Measurements from ENCODE around the gene DENND5B. TPM values are rescaled to one million over a fixed set of nuclear protein-coding genes. Genes with fewer than 3 reads are reported as not detected.

The DENND5B gene
- polyA plus RNA-seq, 2 of the 4 experiments (the other 2 are of a cell fraction): 15.5 to 55.2 TPM

DNA sequence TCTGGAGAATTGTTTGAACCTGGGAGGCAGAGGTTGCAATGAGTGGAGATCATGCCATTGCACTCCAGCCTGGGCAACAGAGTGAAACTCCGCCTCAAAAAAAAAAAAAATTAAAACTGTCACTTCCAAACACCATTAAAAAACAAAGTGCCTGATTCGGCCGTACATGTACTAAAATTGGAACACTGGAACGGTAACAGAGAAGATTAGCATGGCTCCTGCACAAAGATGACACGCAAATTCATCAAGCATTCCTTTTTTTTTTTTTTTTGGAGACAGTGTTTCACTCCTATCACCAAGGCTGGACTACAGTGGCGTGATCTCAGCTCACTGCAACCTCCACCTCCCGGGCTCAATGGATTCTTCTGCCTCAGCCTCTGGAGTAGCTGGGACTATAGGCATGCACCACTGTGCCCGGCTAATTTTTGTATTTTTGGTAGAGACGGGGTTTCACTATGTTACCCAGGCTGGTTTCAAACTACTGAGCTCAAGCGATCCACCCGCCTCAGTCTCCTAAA, 224.8 kb downstream of the DENND5B start:
- CTCF ChIA-PET: no interaction called here
- no peak for ATAC-seq
- no peak for DNase-seq (ENCODE audit: low read depth in 1 of 2, low spot score in 1 of 2)
- Histone ChIP-seq H3K4me3 (no peak overlapping the region), H3K9me3 (no peaks in the 10 kb centered on the region), H3K4me2 (no peak overlapping the region), H3K27ac (no peak overlapping the region), H3K4me1 (peaks cover 19% of the 10 kb centered on the region)
- FAIRE-seq: no peak
- TF ChIP-seq, protein P1, sequence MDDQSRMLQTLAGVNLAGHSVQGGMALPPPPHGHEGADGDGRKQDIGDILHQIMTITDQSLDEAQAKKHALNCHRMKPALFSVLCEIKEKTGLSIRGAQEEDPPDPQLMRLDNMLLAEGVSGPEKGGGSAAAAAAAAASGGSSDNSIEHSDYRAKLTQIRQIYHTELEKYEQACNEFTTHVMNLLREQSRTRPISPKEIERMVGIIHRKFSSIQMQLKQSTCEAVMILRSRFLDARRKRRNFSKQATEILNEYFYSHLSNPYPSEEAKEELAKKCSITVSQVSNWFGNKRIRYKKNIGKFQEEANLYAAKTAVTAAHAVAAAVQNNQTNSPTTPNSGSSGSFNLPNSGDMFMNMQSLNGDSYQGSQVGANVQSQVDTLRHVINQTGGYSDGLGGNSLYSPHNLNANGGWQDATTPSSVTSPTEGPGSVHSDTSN (IDR thresholded peaks at IDR 0.05): no peak
- TF ChIP-seq, protein P2, sequence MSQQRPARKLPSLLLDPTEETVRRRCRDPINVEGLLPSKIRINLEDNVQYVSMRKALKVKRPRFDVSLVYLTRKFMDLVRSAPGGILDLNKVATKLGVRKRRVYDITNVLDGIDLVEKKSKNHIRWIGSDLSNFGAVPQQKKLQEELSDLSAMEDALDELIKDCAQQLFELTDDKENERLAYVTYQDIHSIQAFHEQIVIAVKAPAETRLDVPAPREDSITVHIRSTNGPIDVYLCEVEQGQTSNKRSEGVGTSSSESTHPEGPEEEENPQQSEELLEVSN (IDR thresholded peaks at IDR 0.05; ENCODE audit: borderline replicate concordance, low read depth): no peak
- TF ChIP-seq POLR2AphosphoS2 (conservative IDR thresholded peaks at IDR 0.05; ENCODE audit: low read length) (no peak), RAD21 (conservative IDR thresholded peaks at IDR 0.05 in 1 of 2, IDR thresholded peaks at IDR 0.05 in 1 of 2) (no peak), HDAC2 (IDR thresholded peaks at IDR 0.05) (no peak)
- TF ChIP-seq, protein P3, sequence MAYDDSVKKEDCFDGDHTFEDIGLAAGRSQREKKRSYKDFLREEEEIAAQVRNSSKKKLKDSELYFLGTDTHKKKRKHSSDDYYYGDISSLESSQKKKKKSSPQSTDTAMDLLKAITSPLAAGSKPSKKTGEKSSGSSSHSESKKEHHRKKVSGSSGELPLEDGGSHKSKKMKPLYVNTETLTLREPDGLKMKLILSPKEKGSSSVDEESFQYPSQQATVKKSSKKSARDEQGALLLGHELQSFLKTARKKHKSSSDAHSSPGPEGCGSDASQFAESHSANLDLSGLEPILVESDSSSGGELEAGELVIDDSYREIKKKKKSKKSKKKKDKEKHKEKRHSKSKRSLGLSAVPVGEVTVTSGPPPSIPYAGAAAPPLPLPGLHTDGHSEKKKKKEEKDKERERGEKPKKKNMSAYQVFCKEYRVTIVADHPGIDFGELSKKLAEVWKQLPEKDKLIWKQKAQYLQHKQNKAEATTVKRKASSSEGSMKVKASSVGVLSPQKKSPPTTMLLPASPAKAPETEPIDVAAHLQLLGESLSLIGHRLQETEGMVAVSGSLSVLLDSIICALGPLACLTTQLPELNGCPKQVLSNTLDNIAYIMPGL (CRISPR knock-in tag; IDR thresholded peaks at IDR 0.05; ENCODE audit: borderline replicate concordance): no peak
- POLR2A ChIA-PET: no interaction called here
- WGBS (ENCODE audit: missing lambda C conversion rate): 85% methylated on average over 11 of the region's 11 CpGs

DNA sequence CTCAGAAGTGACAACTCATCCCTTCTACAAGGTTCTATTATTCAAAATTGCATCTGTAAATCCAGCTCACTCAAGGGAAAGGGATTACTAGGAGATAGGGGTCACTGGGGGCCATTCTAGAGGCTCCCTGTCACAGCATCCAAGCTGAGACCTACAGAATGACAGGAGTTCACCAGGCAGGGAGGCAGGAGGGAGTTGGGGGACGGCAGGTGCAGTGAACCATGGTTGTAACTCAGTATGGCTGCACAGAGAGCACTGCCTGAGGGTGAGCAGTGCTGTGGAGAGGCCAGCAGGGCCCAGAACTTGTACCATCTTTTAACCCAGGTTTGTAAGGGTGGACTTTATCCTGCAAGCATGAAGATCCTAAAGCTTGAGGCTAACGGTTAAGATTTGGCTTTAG, 227.1 kb downstream of the DENND5B start:
- ATAC-seq: no peak

More for the DNA sequence above, 227.1 kb downstream of the DENND5B start:
- POLR2A ChIA-PET: no interaction called here
- TF ChIP-seq GATA3 (IDR thresholded peaks at IDR 0.05; ENCODE audit: borderline replicate concordance): no peak
- TF ChIP-seq MAFK (IDR thresholded peaks at IDR 0.05; ENCODE audit: partially characterized antibody): no peak
- no peak for TF ChIP-seq CBX2 (IDR thresholded peaks at IDR 0.05; ENCODE audit: borderline replicate concordance, low read depth)
- no peak for TF ChIP-seq KDM5A (IDR thresholded peaks at IDR 0.05)
- TF ChIP-seq SMC3 (IDR thresholded peaks at IDR 0.05): no peak
- no peak for TF ChIP-seq RNF2 (IDR thresholded peaks at IDR 0.05; ENCODE audit: borderline replicate concordance, low read depth)
- TF ChIP-seq CEBPB (IDR thresholded peaks at IDR 0.05): no peak
- TF ChIP-seq, protein P4, sequence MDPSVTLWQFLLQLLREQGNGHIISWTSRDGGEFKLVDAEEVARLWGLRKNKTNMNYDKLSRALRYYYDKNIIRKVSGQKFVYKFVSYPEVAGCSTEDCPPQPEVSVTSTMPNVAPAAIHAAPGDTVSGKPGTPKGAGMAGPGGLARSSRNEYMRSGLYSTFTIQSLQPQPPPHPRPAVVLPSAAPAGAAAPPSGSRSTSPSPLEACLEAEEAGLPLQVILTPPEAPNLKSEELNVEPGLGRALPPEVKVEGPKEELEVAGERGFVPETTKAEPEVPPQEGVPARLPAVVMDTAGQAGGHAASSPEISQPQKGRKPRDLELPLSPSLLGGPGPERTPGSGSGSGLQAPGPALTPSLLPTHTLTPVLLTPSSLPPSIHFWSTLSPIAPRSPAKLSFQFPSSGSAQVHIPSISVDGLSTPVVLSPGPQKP (IDR thresholded peaks at IDR 0.05; ENCODE audit: low read depth, low read length): no peak
- no peak for TF ChIP-seq ZSCAN20 (CRISPR knock-in tag; IDR thresholded peaks at IDR 0.05)
- TF ChIP-seq SREBF2 (IDR thresholded peaks at IDR 0.05): no peak
- no peak for TF ChIP-seq NR3C1 (IDR thresholded peaks at IDR 0.05)
- TF ChIP-seq, protein P5, sequence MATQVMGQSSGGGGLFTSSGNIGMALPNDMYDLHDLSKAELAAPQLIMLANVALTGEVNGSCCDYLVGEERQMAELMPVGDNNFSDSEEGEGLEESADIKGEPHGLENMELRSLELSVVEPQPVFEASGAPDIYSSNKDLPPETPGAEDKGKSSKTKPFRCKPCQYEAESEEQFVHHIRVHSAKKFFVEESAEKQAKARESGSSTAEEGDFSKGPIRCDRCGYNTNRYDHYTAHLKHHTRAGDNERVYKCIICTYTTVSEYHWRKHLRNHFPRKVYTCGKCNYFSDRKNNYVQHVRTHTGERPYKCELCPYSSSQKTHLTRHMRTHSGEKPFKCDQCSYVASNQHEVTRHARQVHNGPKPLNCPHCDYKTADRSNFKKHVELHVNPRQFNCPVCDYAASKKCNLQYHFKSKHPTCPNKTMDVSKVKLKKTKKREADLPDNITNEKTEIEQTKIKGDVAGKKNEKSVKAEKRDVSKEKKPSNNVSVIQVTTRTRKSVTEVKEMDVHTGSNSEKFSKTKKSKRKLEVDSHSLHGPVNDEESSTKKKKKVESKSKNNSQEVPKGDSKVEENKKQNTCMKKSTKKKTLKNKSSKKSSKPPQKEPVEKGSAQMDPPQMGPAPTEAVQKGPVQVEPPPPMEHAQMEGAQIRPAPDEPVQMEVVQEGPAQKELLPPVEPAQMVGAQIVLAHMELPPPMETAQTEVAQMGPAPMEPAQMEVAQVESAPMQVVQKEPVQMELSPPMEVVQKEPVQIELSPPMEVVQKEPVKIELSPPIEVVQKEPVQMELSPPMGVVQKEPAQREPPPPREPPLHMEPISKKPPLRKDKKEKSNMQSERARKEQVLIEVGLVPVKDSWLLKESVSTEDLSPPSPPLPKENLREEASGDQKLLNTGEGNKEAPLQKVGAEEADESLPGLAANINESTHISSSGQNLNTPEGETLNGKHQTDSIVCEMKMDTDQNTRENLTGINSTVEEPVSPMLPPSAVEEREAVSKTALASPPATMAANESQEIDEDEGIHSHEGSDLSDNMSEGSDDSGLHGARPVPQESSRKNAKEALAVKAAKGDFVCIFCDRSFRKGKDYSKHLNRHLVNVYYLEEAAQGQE (IDR thresholded peaks at IDR 0.05): no peak
- WGBS (ENCODE audit: missing lambda C conversion rate): 57% methylated on average over 2 of the region's 2 CpGs
- Histone ChIP-seq H3K9me3 (no peaks in the 10 kb centered on the region), H3K4me3 (no peak overlapping the region), H3K4me2 (no peak overlapping the region), H3K27ac (no peak overlapping the region), H3K4me1 (peaks cover 8% of the 10 kb centered on the region)
- DNase-seq (ENCODE audit: low read depth in 1 of 2, low spot score in 1 of 2) (no peak), FAIRE-seq (no peak)
- CTCF ChIA-PET: interaction anchor here (0.6 to 2.5 kb wide), 6 partner anchors 9 to 26 kb away, joined by 3 to 10 read pairs (median 4); no protein-coding TSS in a partner anchor

Data from A549 (cell line).